ENCODE data around the gene AGAP2. TPM values are rescaled to one million over a fixed set of nuclear protein-coding genes. Genes with fewer than 3 reads are reported as not detected.

Gene AGAP2
- polyA plus RNA-seq, 1 donor: 2.9 TPM

- H3K27ac ChIP-seq (ENCODE audit: low read length): peak overlapping the region; percentile 90
- peaks cover 35% of the 10 kb centered on the region for H3K27me3 ChIP-seq (ENCODE audit: control insufficient read depth, insufficient read depth, low read length)
- peak overlapping the region; percentile 92 for H3K4me3 ChIP-seq (ENCODE audit: low read length)
- H3K36me3 ChIP-seq (ENCODE audit: control insufficient read depth, insufficient read depth, low read length): peaks cover 29% of the 10 kb centered on the region
- H3K4me1 ChIP-seq (ENCODE audit: control insufficient read depth, insufficient read depth, low read length): peaks cover 11% of the 10 kb centered on the region
- WGBS (ENCODE audit: insufficient coverage, low lambda C conversion rate): no CpG with 5 or more reads among the region's 21 CpGs
- peak in 1 of 2 donors; percentile 77 for DNase-seq
- H3K9me3 ChIP-seq (ENCODE audit: control insufficient read depth, low read depth, low read length): no peaks in the 10 kb centered on the region
Measured at GRCh38 chr12:57744194-57744776, 5.7 kb upstream of the AGAP2 start.

- no CpG with 5 or more reads among the region's 2 CpGs for WGBS (ENCODE audit: insufficient coverage, low lambda C conversion rate)
- Histone ChIP-seq H3K36me3 (ENCODE audit: control insufficient read depth, insufficient read depth, low read length) (peaks cover 24% of the 10 kb centered on the region), H3K27me3 (ENCODE audit: control insufficient read depth, insufficient read depth, low read length) (peaks cover 41% of the 10 kb centered on the region), H3K27ac (ENCODE audit: low read length) (no peak overlapping the region), H3K4me3 (ENCODE audit: low read length) (no peak overlapping the region), H3K9me3 (ENCODE audit: control insufficient read depth, low read depth, low read length) (no peaks in the 10 kb centered on the region), H3K4me1 (ENCODE audit: control insufficient read depth, insufficient read depth, low read length) (peaks cover 11% of the 10 kb centered on the region)
- DNase-seq: no peak
Measured at GRCh38 chr12:57743769-57744168, 5.2 kb upstream of the AGAP2 start.

GRCh38 chr12:57741844-57742738, 3.5 kb upstream of the AGAP2 start:
- Histone ChIP-seq H3K9me3 (ENCODE audit: control insufficient read depth, low read depth, low read length) (peaks cover 4% of the 10 kb centered on the region), H3K27me3 (ENCODE audit: control insufficient read depth, insufficient read depth, low read length) (peaks cover 56% of the 10 kb centered on the region), H3K4me1 (ENCODE audit: control insufficient read depth, insufficient read depth, low read length) (peaks cover 15% of the 10 kb centered on the region), H3K27ac (ENCODE audit: low read length) (no peak overlapping the region), H3K4me3 (ENCODE audit: low read length) (no peak overlapping the region), H3K36me3 (ENCODE audit: control insufficient read depth, insufficient read depth, low read length) (peaks cover 9% of the 10 kb centered on the region)
- DNase-seq: no peak
- WGBS (ENCODE audit: insufficient coverage, low lambda C conversion rate): no CpG with 5 or more reads among the region's 14 CpGs

- Histone ChIP-seq H3K36me3 (ENCODE audit: control insufficient read depth, insufficient read depth, low read length) (peaks cover 3% of the 10 kb centered on the region), H3K4me1 (ENCODE audit: control insufficient read depth, insufficient read depth, low read length) (peaks cover 19% of the 10 kb centered on the region), H3K27ac (ENCODE audit: low read length) (no peak overlapping the region), H3K27me3 (ENCODE audit: control insufficient read depth, insufficient read depth, low read length) (peaks cover 62% of the 10 kb centered on the region), H3K9me3 (ENCODE audit: control insufficient read depth, low read depth, low read length) (peaks cover 7% of the 10 kb centered on the region), H3K4me3 (ENCODE audit: low read length) (no peak overlapping the region)
- DNase-seq: no peak
- no CpG with 5 or more reads among the region's 1 CpG for WGBS (ENCODE audit: insufficient coverage, low lambda C conversion rate)
Measured at GRCh38 chr12:57741413-57741789, 2.9 kb upstream of the AGAP2 start.

DNA sequence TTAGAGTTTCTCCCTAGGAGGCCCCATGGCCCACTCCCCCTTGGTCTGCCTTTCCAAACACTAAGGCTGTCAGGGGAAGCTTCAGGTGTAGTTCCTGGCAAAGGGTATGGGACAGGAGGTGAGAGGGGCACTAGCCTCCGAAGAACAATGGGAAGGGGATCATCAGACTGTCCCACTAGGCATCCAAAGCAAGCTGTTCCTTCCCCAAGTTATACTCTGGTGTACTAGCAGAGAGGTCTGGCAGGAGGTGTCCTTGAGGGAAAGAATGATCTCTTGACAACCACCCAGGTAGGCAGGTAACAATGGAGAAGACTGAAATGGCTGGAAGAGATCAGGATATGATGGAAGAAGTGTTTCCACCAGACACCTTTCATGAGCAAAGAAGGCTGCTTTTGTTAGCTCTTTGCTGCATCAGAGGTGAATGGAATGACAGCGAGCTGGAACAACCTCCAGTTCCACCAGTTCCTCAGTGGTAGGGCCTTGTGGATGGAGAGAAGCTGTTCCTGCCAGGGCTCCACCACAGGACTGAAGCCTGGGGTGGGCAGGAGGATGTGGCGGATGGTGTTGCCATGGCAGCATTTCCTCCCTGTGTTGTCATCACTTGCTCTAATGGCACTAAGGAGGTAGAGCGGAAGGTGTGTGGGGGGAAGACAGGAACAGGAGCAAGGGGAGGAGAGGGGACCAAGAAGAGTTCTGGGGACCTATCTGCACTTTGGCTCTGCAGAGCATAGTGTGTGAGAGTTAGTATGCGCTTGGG, 2.3 kb upstream of the AGAP2 start:
- Histone ChIP-seq H3K9me3 (ENCODE audit: control insufficient read depth, low read depth, low read length) (peaks cover 7% of the 10 kb centered on the region), H3K27ac (ENCODE audit: low read length) (no peak overlapping the region), H3K36me3 (ENCODE audit: control insufficient read depth, insufficient read depth, low read length) (no peaks in the 10 kb centered on the region), H3K27me3 (ENCODE audit: control insufficient read depth, insufficient read depth, low read length) (peaks cover 68% of the 10 kb centered on the region), H3K4me1 (ENCODE audit: control insufficient read depth, insufficient read depth, low read length) (peaks cover 18% of the 10 kb centered on the region), H3K4me3 (ENCODE audit: low read length) (no peak overlapping the region)
- no CpG with 5 or more reads among the region's 5 CpGs for WGBS (ENCODE audit: insufficient coverage, low lambda C conversion rate)
- DNase-seq: no peak

- Histone ChIP-seq H3K27me3 (ENCODE audit: control insufficient read depth, insufficient read depth, low read length) (peaks cover 76% of the 10 kb centered on the region), H3K4me3 (ENCODE audit: low read length) (no peak overlapping the region), H3K9me3 (ENCODE audit: control insufficient read depth, low read depth, low read length) (peaks cover 7% of the 10 kb centered on the region), H3K4me1 (ENCODE audit: control insufficient read depth, insufficient read depth, low read length) (peaks cover 13% of the 10 kb centered on the region), H3K27ac (ENCODE audit: low read length) (no peak overlapping the region), H3K36me3 (ENCODE audit: control insufficient read depth, insufficient read depth, low read length) (no peaks in the 10 kb centered on the region)
- WGBS (ENCODE audit: insufficient coverage, low lambda C conversion rate): no CpG with 5 or more reads among the region's 10 CpGs
- DNase-seq: no peak
Measured at GRCh38 chr12:57739914-57740538, 1.5 kb upstream of the AGAP2 start.

DNA sequence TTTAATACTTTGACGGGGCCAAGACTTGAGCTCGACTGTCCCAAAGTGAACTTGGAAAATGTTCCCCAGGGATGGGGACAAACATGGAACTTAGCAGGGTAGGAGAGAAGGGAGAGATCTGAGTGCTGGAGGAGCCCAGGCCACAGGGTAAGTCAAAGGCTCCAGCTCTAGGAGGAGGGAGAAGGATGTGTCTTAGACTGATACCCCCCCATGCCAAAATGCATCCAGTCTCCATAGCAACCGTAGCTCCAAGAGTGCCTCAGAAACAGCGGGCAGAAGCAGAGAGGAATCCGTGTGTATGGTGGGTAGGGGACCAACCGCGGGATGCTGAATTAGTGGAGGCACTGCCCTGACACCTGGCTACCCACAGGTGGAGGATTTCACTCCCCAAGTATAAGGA, 845 bp upstream of the AGAP2 start:
- no peak overlapping the region for H3K4me3 ChIP-seq (ENCODE audit: low read length)
- peaks cover 7% of the 10 kb centered on the region for H3K9me3 ChIP-seq (ENCODE audit: control insufficient read depth, low read depth, low read length)
- no peak for DNase-seq
- peaks cover 83% of the 10 kb centered on the region for H3K27me3 ChIP-seq (ENCODE audit: control insufficient read depth, insufficient read depth, low read length)
- peaks cover 13% of the 10 kb centered on the region for H3K4me1 ChIP-seq (ENCODE audit: control insufficient read depth, insufficient read depth, low read length)
- WGBS (ENCODE audit: insufficient coverage, low lambda C conversion rate): no CpG with 5 or more reads among the region's 7 CpGs
- no peak overlapping the region for H3K27ac ChIP-seq (ENCODE audit: low read length)
- H3K36me3 ChIP-seq (ENCODE audit: control insufficient read depth, insufficient read depth, low read length): no peaks in the 10 kb centered on the region

DNA sequence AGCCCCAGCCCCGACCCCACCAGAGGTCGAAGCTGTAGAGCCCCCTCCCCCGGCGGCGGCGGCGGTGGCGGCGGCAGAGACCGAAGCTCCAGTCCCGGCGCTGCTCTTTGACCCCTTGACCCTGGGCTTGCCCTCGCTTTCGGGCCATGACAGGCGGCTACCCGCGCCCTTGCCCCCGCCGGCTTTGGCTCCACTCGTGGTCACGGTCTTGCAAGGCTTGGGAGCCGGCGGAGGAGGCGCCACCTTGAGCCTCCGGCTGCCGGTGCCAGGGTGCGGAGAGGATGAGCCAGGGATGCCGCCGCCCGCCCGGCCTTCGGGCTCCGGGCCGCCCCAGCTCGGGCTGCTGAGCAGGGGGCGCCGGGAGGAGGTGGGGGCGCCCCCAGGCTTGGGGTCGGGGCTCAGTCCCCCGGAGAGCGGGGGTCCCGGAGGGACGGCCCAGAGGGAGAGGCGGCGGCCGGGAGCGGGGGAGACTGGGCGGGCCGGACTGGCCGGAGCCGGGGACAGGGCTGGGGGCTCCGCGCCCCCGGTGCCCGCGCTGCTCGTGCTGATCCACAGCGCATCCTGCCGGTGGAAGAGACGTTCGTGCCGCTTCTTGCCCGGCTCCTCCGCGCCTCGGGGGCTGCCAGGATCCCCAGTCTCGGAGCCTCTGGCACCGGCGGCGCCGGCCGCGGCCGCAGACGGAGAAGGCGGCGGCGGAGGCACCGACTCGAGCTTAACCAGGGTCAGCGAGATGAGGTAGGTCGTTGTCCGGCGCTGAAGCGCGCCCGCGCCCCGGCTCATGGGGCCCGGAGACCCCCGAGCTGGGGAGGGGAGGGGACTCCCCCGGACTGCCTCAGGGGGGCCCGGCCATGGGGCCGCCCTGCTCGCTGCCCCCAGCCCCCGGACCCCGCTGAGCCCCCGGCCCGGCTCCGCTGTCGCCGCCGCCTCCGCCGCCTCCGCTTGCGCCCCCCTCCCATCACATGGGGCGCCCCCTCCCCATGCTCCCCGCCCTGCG, 778 bp downstream of the AGAP2 start:
- H3K9me3 ChIP-seq (ENCODE audit: control insufficient read depth, low read depth, low read length): peaks cover 7% of the 10 kb centered on the region
- no CpG with 5 or more reads among the region's 110 CpGs for WGBS (ENCODE audit: insufficient coverage, low lambda C conversion rate)
- no peak overlapping the region for H3K4me3 ChIP-seq (ENCODE audit: low read length)
- no peak overlapping the region for H3K27ac ChIP-seq (ENCODE audit: low read length)
- peaks cover 8% of the 10 kb centered on the region for H3K4me1 ChIP-seq (ENCODE audit: control insufficient read depth, insufficient read depth, low read length)
- DNase-seq: no peak
- H3K27me3 ChIP-seq (ENCODE audit: control insufficient read depth, insufficient read depth, low read length): peaks cover 97% of the 10 kb centered on the region
- H3K36me3 ChIP-seq (ENCODE audit: control insufficient read depth, insufficient read depth, low read length): no peaks in the 10 kb centered on the region

- H3K27me3 ChIP-seq (ENCODE audit: control insufficient read depth, insufficient read depth, low read length): peaks cover 98% of the 10 kb centered on the region
- no peak overlapping the region for H3K4me3 ChIP-seq (ENCODE audit: low read length)
- no peak overlapping the region for H3K27ac ChIP-seq (ENCODE audit: low read length)
- WGBS (ENCODE audit: insufficient coverage, low lambda C conversion rate): no CpG with 5 or more reads among the region's 31 CpGs
- no peak for DNase-seq
- H3K9me3 ChIP-seq (ENCODE audit: control insufficient read depth, low read depth, low read length): peaks cover 7% of the 10 kb centered on the region
- peaks cover 8% of the 10 kb centered on the region for H3K4me1 ChIP-seq (ENCODE audit: control insufficient read depth, insufficient read depth, low read length)
- H3K36me3 ChIP-seq (ENCODE audit: control insufficient read depth, insufficient read depth, low read length): no peaks in the 10 kb centered on the region
Measured at GRCh38 chr12:57736741-57737466, 1.6 kb downstream of the AGAP2 start.

All from large intestine (tissue), 3 donors.